ENCODE data around the gene CACNB2.

GRCh38 chr10:18456984-18457383 is 316.8 kb downstream of the CACNB2 start:
- TF ChIP-seq CTCF (IDR thresholded peaks at IDR 0.05) (no peak), POLR2AphosphoS5 (IDR thresholded peaks at IDR 0.05) (no peak), POLR2A (IDR thresholded peaks at IDR 0.05; ENCODE audit: low read depth) (no peak)

Measured in esophagus muscularis mucosa (tissue), 3 donors.